Astrocyte of the cerebellum (primary cell): ENCODE results near the gene RAB30.

ENCODE experiments used
- DNase-seq: peaks from one replicate; pipeline ENCODE4 v3.0.0-alpha.2; 2011; ENCODE audit warnings: low read depth
- H3K4me3 ChIP-seq: 2 replicates; pipeline ENCODE4 v1.5.1; 2011; ENCODE audit warnings: mild to moderate bottlenecking, low read depth, low read length, moderate library complexity
- in situ Hi-C: cut with HindIII; loops from 2 replicates; pipeline ENCODE4 v1.10.0; 2017; ENCODE audit warnings: low sequenced_read_pairs
- TF ChIP-seq, protein P1 (sequence below): IDR thresholded peaks from 2 replicates; pipeline ENCODE4 v1.5.1; 2012; ENCODE audit warnings: low read length, low read depth, moderate library complexity, mild to moderate bottlenecking; ENCODE audit errors: missing control alignments

Gene RAB30

DNA sequence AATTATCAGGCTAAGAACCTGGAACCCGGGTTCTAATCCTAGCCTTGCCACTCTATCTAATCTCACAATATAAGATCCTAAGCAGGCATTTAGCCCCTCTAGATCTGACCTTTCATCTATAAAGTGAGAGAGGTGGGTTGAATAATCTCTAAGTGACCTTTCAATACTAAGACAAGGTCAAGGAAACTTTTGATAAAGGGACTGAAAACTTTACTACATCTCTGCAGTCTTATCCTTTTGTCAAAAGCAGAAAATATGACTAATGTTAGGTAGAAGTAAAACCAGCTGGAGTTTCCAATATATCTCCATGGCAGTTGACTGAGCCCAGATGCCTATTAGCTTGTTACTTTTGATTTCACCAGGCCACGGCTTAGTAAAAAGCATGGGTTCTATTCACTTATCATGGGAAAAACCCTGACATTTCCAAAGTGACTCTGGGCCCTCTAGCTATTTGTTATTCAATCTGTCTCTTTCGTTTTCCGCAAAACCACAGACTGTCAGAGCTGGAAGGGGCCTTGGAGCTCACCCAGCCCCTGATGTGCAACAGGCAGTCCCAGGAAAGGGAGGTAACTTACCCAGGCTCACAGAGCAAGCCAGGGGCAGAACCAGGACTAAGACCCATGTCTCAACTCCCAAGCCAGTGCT is 75.8 kb downstream of the RAB30 start:
- peak; percentile 32 for DNase-seq
- in situ Hi-C loops = no loop called here
- no peak overlapping the region for H3K4me3 ChIP-seq
- TF ChIP-seq, protein P1, sequence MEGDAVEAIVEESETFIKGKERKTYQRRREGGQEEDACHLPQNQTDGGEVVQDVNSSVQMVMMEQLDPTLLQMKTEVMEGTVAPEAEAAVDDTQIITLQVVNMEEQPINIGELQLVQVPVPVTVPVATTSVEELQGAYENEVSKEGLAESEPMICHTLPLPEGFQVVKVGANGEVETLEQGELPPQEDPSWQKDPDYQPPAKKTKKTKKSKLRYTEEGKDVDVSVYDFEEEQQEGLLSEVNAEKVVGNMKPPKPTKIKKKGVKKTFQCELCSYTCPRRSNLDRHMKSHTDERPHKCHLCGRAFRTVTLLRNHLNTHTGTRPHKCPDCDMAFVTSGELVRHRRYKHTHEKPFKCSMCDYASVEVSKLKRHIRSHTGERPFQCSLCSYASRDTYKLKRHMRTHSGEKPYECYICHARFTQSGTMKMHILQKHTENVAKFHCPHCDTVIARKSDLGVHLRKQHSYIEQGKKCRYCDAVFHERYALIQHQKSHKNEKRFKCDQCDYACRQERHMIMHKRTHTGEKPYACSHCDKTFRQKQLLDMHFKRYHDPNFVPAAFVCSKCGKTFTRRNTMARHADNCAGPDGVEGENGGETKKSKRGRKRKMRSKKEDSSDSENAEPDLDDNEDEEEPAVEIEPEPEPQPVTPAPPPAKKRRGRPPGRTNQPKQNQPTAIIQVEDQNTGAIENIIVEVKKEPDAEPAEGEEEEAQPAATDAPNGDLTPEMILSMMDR = no peak

DNA sequence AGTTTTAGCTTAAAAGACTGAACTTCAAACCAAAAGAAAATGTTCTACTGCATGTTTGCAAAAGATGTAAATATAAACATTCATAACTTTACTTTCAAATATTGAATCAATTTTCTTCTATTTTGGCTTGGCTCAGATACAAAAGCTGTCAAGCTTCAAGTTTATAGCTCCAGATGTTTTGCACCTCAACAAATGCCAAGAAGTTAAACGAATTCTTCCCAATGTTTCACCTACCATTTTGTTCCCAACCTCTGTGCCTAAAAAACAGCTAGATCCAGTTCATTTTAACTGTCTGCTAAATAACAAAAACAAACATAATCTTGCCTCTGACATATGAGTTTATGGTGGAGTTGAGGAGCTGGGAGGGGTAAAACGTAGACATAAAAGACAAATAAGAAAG is 76.5 kb downstream of the RAB30 start:
- H3K4me3 ChIP-seq = no peak overlapping the region
- TF ChIP-seq, protein P1 = no peak
- no peak for DNase-seq
- in situ Hi-C loops = no loop called here

DNA sequence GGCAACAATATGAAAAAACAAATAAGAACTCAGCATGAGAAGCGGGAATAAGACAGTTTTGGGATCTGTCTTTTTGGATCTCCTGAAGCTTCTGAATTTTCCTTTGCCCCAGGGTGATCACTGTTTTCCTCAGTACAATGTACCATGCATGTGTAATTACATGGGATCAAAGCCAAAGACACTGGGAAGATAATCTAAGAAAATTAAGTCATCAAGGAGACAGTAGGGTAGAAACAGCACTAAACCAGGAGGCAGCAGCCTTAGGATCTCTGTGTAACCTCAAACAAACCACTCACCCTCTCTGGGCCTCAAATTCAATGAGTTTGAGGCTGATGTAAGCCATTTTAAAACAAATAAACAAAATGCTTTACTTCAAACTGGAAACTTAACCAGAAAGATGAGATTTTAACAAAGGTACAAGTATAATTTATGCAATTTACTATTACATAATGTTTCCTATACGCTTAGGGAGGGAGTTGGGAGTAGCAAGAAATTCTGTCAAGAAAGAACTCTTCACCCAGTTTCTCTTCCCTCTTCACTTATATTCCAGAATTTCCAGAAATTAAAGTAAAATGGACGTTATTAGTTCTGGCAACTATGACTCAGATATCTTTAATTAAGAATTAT is 77.0 kb downstream of the RAB30 start:
- TF ChIP-seq, protein P1 = no peak
- in situ Hi-C loops = no loop called here
- no peak for DNase-seq
- H3K4me3 ChIP-seq = no peak overlapping the region

DNA sequence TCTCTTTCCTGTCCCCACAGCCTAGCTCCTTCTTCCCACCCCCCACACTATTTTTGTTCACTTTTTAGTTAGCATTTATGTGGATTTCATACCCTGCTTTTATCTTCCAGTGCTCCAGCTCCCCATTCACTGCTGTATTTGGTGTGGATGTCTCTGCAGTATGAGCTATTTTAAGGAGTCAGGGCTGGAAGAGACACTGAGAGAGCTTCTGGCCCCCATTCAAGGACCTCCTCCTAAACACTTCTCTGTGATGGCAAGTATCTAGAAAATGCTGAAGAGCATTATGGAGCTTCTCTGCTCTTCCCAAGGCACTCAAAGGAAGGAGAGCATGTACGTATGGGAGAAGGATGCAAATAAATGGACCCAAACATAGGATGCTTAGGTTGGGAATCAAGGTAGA is 79.5 kb downstream of the RAB30 start:
- TF ChIP-seq, protein P1 = no peak
- in situ Hi-C loops = no loop called here
- H3K4me3 ChIP-seq = no peak overlapping the region
- no peak for DNase-seq

GRCh38 chr11:82989628-82990404 is 81.9 kb downstream of the RAB30 start:
- TF ChIP-seq, protein P1 = no peak
- H3K4me3 ChIP-seq = no peak overlapping the region
- in situ Hi-C loops = no loop called here
- DNase-seq = no peak

DNA sequence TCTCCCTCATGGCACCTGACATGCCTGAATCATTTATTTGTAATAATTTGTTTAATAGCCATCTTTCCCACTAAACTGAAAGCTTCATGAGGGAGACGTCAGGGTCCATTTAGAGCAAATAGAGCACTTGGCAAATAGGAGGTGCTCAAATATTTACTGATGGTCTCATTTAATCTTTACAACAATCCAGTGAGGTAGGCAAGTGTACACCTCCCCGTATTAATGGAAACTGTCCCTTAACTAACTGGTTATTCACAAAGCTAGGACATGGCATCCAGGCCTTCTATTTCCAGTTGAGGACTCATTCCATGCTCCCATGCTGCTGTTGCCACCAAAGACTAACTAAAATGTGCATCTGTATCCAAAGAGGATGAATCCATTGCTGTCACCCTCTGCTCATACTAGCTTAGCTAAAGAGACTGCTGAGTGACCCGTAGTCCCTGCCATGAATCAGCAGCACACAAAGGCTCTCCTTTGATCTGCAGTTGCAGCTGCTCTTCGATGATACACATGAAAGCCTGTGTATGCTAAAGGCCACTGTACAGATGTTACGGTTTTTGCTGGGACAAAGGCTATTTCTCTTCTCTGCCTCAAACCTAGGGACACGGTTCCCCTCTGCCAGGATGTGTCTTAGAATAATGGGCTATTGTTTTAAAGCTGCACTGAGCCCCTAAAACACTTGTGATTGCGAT is 82.6 kb downstream of the RAB30 start:
- no peak for DNase-seq
- H3K4me3 ChIP-seq = no peak overlapping the region
- TF ChIP-seq, protein P1 = no peak
- in situ Hi-C loops = no loop called here
